GM19035 (cell line): ENCODE results near the gene BTBD9.

Experiments
- ATAC-seq: cut with Tn5 transposase; IDR thresholded peaks from one replicate; pipeline ENCODE4 v1.9.1; 2021; ENCODE audit not compliant: unreplicated experiment

The BTBD9 gene

DNA sequence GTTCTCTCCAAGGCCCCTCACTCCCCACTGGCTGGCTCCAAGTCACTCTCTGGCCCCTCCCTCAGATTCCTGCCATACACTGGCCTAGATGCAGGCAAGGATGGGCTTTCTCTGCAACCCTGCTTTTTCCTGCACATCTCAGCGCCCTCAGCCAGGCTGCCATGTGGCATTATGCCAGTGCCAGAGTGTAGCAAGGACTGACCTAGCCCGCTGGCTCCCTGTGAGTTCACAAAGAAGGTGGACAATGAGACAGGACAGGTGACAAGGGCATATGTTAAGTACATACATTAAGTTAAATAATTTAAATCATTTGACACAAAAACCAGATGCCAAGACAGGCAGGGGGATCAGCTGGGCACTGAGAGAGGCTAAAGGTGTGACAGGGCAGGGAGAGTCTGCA is 425.6 kb downstream of the BTBD9 start:
- ATAC-seq: no peak

GRCh38 chr6:38213251-38213658 is 426.5 kb downstream of the BTBD9 start:
- no peak for ATAC-seq

DNA sequence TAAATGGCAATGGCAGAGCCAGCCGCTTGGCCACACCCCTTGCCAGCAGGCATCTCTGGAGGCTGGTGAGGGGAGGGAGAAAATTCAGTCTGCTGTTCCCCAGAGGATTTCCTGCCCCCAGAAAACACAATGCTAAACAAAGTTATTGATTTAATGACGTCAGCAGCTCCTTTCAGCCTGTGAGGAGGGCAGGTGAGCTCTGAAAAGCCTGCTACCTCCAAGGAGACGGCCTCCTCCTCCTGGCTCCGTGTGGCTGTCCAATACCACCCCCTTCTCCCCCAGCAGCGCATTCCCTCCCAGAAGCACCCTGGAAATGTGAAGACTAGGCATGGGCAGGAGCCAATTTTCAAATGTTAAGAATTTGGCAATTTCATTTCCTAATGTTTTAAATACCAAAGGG is 427.1 kb downstream of the BTBD9 start:
- ATAC-seq: no peak

GRCh38 chr6:38212116-38212515 is 427.6 kb downstream of the BTBD9 start:
- ATAC-seq: no peak

GRCh38 chr6:38209371-38210260 is 430.1 kb downstream of the BTBD9 start:
- ATAC-seq: no peak

DNA sequence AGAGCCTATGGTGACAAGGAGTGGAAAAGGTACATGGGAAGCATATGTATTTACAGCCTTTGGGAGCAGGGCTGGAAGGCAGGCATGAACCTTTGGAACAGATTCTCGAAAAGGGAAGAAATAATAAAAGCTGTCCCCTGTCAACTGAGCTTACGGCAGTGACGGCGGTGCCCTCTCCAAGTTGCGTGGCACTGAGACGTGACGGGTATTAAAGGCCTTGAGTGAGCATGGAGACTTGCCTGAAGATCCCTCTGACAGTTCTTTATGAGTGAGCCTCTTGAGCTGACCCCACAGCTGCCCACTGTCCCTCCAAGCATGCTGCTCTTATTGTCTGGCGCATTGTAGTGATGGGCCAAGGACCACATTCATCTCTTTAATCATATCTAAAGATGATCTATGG is 431.7 kb downstream of the BTBD9 start:
- no peak for ATAC-seq

GRCh38 chr6:38207375-38207774 is 432.4 kb downstream of the BTBD9 start:
- ATAC-seq: no peak

DNA sequence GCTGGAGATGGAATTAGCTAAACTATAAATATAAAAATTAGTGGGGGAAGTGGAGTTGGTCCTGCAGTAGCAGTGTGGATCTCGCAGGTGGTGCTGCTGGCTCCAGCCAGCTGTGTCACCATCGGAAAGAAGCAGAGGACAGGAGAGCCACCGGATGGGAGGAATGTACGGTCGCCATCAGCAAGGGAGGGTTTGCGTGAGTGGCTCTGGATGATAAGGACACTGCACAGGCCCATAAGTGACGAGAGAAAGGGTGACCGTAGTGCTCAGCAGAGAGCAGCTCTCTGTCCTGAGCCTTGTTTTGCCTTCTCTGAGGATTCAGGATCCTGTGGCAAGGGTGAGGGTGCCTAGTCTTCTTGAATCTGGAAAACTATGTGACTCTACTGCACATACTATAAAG is 441.5 kb downstream of the BTBD9 start:
- ATAC-seq: no peak

GRCh38 chr6:38195113-38195635 is 444.6 kb downstream of the BTBD9 start:
- ATAC-seq: no peak

- no peak for ATAC-seq
Measured at GRCh38 chr6:38194589-38194988, 445.1 kb downstream of the BTBD9 start.

GRCh38 chr6:38194282-38194572 is 445.5 kb downstream of the BTBD9 start:
- no peak for ATAC-seq

DNA sequence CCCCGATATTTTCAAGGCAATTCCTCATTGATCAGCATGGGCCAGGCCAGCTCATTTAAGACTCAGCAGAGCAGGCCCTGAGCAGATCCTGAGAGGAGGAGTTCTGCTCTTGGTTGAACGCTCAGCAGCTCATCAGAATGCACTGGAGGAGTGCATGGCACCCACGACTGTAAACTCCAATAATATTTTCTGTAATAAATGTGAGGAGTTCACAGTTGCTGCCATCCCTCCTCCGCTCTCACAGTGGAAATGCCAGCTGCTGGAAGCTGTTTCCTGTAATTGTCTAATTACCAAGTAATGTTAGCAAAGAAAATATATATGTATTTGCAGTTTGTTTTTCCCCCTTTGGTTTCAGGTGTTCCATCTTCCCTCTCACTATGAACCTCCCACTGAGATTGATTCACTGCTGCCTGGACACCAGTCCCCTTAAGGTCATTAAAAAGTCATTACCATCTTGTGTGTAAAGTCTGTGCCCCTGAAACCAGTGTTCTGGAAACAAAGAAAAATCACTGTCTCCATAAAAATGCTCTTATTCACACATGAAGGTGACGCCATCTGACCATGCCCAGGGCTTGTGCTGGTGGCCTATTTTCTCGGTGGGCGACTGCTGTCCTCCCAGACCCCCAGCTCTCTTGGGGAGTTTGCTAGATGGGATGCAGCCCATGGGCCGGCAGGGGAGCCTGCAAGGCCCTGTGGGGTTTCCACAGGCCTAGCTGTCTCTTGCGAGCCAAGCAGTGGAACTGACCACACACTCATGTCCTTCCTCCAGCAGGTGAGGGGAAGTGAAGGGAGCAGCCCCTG is 446.0 kb downstream of the BTBD9 start:
- no peak for ATAC-seq

- no peak for ATAC-seq
Measured at GRCh38 chr6:38193051-38193450, 446.7 kb downstream of the BTBD9 start.

GRCh38 chr6:38192487-38192886 is 447.2 kb downstream of the BTBD9 start:
- no peak for ATAC-seq

GRCh38 chr6:38192011-38192410 is 447.7 kb downstream of the BTBD9 start:
- ATAC-seq: no peak

GRCh38 chr6:38191418-38191817 is 448.3 kb downstream of the BTBD9 start:
- ATAC-seq: no peak

- no peak for ATAC-seq
Measured at GRCh38 chr6:38188677-38189335, 450.9 kb downstream of the BTBD9 start.

GRCh38 chr6:38187811-38188590 is 451.7 kb downstream of the BTBD9 start:
- ATAC-seq: no peak

GRCh38 chr6:38187325-38187724 is 452.4 kb downstream of the BTBD9 start:
- no peak for ATAC-seq

GRCh38 chr6:38185752-38186151 is 454.0 kb downstream of the BTBD9 start:
- no peak for ATAC-seq

GRCh38 chr6:38185244-38185643 is 454.5 kb downstream of the BTBD9 start:
- ATAC-seq: no peak
